ENCODE measurements around the gene TMEM150C.

TMEM150C gene

GRCh38 chr4:82587826-82588540 is 26.2 kb upstream of the TMEM150C start:
- H3K4me3 ChIP-seq (ENCODE audit: control insufficient read depth, low read depth, low read length) = no peak overlapping the region
- DNase-seq (ENCODE audit: low read depth) = no peak
- TF ChIP-seq, protein P1, sequence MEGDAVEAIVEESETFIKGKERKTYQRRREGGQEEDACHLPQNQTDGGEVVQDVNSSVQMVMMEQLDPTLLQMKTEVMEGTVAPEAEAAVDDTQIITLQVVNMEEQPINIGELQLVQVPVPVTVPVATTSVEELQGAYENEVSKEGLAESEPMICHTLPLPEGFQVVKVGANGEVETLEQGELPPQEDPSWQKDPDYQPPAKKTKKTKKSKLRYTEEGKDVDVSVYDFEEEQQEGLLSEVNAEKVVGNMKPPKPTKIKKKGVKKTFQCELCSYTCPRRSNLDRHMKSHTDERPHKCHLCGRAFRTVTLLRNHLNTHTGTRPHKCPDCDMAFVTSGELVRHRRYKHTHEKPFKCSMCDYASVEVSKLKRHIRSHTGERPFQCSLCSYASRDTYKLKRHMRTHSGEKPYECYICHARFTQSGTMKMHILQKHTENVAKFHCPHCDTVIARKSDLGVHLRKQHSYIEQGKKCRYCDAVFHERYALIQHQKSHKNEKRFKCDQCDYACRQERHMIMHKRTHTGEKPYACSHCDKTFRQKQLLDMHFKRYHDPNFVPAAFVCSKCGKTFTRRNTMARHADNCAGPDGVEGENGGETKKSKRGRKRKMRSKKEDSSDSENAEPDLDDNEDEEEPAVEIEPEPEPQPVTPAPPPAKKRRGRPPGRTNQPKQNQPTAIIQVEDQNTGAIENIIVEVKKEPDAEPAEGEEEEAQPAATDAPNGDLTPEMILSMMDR (IDR thresholded peaks at IDR 0.05; ENCODE audit: control insufficient read depth, insufficient read depth, low read depth, low read length, missing control alignments) = no peak

DNA sequence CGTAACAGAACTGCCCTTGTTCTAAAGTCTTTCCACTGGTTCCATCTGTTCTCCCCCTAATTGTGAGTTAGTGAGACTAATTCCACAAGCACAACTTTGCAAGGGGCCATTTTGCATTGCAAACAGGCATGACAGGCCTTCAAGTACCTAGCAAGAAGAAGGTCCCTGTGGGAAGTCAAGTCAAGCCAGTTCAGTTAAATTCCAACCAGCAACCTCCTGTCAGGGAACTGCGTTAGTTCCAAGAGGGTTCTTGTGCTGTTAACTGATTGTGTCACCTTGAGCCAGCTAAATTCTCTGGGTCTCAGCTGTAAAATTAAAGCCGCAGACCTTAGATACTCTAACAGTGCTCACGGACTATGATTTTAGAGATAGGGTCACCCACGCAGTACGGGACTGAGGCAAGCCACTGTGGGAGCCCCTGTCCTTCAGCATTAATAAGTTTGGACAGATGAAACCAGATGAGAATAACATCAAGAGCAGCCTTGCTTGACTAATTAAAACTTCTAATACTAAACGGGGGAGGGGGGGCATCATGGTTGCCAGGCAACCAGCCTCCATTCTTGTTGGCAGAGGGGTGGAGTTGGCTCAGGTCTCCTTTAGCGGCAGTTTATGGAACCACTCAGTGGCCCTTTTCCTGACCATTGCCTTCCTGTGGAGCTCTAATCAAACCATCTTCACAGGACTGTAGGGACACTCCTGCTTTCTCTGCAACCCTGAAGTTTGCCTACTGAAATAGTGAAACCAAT is 24.1 kb upstream of the TMEM150C start:
- no peak for DNase-seq (ENCODE audit: low read depth)
- no peak overlapping the region for H3K4me3 ChIP-seq (ENCODE audit: control insufficient read depth, low read depth, low read length)
- TF ChIP-seq, protein P1 (IDR thresholded peaks at IDR 0.05; ENCODE audit: control insufficient read depth, insufficient read depth, low read depth, low read length, missing control alignments) = no peak

- TF ChIP-seq, protein P1 (IDR thresholded peaks at IDR 0.05; ENCODE audit: control insufficient read depth, insufficient read depth, low read depth, low read length, missing control alignments) = no peak
- DNase-seq (ENCODE audit: low read depth) = no peak
- H3K4me3 ChIP-seq (ENCODE audit: control insufficient read depth, low read depth, low read length) = no peak overlapping the region
Observed at GRCh38 chr4:82584931-82585330, 23.1 kb upstream of the TMEM150C start.

GRCh38 chr4:82583897-82584587 is 22.3 kb upstream of the TMEM150C start:
- no peak overlapping the region for H3K4me3 ChIP-seq (ENCODE audit: control insufficient read depth, low read depth, low read length)
- no peak for DNase-seq (ENCODE audit: low read depth)

DNA sequence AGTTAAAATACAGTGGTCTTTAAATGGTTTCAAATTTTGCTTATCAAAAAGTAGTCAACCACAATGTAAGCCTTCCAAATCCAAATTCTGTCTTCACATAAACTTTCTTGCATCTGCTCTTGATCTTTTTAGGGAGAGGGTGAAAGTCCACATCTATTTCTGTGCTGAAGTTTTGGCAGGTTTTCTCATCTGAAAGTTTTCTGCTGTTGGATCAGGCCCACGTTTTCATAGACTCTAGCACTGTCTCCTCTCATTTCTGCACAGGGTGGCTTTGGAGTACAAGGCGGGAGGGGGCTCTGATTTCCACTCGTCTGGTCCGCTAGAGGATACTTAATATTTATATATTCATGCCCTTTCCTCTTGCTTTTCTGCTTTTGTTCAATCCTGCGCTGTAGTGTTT is 18.1 kb upstream of the TMEM150C start:
- H3K4me3 ChIP-seq (ENCODE audit: control insufficient read depth, low read depth, low read length) = no peak overlapping the region
- no peak for DNase-seq (ENCODE audit: low read depth)
- TF ChIP-seq, protein P1 (IDR thresholded peaks at IDR 0.05; ENCODE audit: control insufficient read depth, insufficient read depth, low read depth, low read length, missing control alignments) = no peak

More at GRCh38 chr4:82583897-82584587, 22.3 kb upstream of the TMEM150C start:
- TF ChIP-seq, protein P1 (IDR thresholded peaks at IDR 0.05; ENCODE audit: control insufficient read depth, insufficient read depth, low read depth, low read length, missing control alignments) = no peak

DNA sequence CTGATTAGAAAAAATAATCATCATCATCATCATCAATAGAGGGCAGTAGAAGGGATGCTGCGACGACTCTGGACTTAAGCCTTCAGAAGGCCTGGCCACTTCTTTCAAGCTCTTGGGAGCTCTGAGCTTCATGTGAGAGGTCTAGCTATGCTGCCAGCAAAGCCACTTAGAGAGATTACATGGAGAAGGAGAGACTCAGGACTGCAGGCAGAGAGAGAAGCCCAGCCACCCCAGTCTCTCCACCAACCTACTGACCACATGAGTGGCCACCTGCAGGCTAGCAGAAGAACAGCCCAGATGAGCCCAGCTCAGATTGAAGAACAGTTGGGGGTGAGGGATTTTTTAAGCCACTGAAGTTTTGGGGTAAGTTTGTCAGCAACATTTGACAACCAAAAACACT is 17.1 kb upstream of the TMEM150C start:
- no peak for DNase-seq (ENCODE audit: low read depth)
- H3K4me3 ChIP-seq (ENCODE audit: control insufficient read depth, low read depth, low read length) = no peak overlapping the region
- TF ChIP-seq, protein P1 (IDR thresholded peaks at IDR 0.05; ENCODE audit: control insufficient read depth, insufficient read depth, low read depth, low read length, missing control alignments) = peak; percentile 24

Measured in AG09309 (cell line).